ENCODE results near the gene ZNF836.

ZNF836 gene

DNA sequence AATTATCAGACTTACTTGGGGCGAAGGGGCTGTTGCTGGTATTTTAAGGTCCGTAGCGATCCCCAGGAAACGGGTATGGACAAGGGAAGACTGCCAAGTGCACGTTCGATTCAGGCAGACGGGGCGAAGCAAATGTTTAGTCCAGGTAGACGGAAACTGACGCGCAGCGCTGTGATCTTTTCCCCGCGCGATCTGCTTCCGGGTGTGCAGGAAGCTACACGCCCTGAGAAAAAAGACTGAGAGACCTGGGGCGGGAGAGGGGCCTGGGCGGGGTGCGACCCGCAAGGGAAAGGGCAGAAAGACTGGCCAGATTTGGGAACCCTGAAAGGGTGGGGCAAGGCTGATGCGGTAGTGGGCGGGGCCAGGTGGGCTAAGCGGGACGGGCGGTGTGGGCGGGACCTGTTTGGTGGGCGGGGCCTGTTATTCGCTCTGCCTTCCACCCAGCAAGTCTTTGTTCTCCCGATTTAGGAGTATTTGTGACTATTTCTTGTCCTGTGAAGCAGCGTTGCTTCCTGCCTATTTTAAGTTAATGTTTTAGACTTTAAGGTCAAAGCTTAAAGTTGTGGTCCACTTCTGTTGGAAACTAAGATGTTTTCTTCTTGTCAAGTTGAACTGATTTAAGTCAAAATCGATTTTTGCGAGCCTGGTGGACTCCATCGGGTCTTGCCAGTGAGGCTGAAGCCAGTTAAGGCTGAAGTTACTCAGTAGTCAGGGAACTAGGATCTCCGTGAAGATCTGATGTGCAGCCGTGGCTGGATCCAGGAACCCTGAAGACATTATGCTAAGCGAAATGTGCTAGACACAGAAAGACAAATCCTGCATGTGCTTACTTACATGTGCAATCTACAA, at the start of gene ZNF836:
ZNF836 (minus strand) TSS at position 301 of the 849 bp plus-strand sequence. CDS start 3,549 bp downstream, outside the sequence.
- H3K4me3 ChIP-seq (ENCODE audit: low read depth, low read length) = peak within 1 kb of the TSS; percentile 97
- TF ChIP-seq, protein P1, sequence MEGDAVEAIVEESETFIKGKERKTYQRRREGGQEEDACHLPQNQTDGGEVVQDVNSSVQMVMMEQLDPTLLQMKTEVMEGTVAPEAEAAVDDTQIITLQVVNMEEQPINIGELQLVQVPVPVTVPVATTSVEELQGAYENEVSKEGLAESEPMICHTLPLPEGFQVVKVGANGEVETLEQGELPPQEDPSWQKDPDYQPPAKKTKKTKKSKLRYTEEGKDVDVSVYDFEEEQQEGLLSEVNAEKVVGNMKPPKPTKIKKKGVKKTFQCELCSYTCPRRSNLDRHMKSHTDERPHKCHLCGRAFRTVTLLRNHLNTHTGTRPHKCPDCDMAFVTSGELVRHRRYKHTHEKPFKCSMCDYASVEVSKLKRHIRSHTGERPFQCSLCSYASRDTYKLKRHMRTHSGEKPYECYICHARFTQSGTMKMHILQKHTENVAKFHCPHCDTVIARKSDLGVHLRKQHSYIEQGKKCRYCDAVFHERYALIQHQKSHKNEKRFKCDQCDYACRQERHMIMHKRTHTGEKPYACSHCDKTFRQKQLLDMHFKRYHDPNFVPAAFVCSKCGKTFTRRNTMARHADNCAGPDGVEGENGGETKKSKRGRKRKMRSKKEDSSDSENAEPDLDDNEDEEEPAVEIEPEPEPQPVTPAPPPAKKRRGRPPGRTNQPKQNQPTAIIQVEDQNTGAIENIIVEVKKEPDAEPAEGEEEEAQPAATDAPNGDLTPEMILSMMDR (IDR thresholded peaks at IDR 0.05; ENCODE audit: low read depth, low read length) = no peak

DNA sequence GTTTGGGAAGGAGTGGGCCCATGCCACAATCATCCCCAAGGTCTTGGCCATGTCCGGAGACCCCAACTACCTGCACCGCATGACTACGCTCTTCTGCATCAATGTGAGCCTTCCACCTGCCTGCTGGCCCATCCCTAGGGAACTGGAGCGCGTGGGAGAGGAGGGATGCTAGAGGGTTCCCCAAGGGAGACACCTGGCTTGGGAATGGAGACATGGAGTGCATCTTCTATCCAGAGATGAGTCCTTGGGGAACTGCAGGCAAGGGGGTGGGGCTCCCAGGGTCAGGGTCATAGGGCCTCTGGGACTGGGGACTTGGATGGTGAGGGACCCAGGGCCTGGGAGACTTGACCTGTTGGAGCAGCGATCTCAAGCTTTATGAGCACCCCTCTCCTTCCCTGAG, 49.6 kb upstream of the ZNF836 start:
- TF ChIP-seq, protein P1 (IDR thresholded peaks at IDR 0.05; ENCODE audit: low read depth, low read length) = no peak
- no peak overlapping the region for H3K4me3 ChIP-seq (ENCODE audit: low read depth, low read length)

DNA sequence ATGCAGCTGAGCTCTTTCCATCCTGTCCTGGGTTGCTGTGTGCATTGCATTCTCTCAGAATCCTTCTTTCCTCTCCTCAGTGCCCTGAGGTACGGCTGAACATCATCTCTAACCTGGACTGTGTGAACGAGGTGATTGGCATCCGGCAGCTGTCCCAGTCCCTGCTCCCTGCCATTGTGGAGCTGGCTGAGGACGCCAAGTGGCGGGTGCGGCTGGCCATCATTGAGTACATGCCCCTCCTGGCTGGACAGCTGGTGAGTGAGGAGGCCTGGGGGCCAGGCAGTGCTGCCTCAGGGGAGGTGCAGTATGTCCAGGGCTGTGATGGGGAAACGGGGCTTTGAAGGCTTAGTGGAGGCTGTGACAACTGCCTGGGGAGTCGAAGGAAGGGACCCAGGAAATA, 48.2 kb upstream of the ZNF836 start:
- TF ChIP-seq, protein P1 (IDR thresholded peaks at IDR 0.05; ENCODE audit: low read depth, low read length) = no peak

DNA sequence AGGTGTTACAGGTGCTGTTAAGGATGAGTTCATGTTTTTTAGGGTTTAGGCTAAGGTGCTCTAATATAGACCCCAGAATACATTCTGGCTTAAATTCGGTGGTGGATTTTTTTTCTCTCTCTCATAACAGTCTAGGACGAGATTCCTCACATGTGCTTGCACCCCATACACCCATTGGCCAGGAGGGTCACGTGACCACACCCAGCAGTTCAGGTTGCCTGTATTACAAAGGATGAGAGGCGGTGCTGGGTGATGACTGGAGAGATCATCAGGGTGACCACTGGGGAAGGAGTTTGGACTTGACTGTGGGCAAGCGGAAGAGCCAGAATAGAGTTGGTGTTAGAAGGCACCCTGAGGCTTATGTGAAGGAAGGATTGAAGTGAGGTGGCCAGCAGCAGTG, 46.2 kb upstream of the ZNF836 start:
- TF ChIP-seq, protein P1 (IDR thresholded peaks at IDR 0.05; ENCODE audit: low read depth, low read length) = no peak
- no peak overlapping the region for H3K4me3 ChIP-seq (ENCODE audit: low read depth, low read length)

More for the DNA sequence above, 48.2 kb upstream of the ZNF836 start:
- H3K4me3 ChIP-seq (ENCODE audit: low read depth, low read length) = no peak overlapping the region

DNA sequence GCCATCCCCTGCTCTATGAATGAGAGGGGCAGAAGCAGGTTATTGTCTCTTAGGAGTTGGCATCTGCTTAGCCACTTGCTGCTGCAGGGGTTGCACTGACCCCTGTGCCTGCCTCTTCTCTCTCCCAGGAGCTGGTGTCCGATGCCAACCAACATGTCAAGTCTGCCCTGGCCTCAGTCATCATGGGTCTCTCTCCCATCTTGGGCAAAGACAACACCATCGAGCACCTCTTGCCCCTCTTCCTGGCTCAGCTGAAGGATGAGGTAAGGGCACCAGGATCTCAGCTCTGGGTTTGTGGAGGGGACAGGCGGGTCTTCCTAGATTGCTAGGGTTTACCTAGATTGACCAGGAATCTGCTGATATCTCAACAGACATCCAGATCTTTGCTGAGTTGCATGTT, 45.0 kb upstream of the ZNF836 start:
- TF ChIP-seq, protein P1 (IDR thresholded peaks at IDR 0.05; ENCODE audit: low read depth, low read length) = no peak

DNA sequence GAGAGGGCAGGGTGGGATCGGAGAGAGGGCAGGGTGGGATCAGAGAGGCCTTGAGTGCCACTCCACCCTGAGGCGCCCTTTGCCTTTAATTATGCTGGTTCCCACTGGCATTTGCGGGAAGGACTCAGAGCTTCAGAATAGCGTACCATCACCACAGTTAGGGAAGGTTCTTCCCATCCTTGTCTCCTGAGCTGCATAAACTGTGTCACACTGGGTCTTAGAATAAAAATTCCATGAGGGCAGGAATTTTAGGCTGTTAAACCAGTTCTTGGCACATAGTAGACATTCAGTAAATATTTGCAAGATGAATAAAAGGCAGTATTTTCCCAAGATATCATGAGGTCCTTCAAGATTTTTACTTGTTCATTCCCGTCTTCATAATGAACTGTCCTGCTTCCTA, 42.8 kb upstream of the ZNF836 start:
- no peak overlapping the region for H3K4me3 ChIP-seq (ENCODE audit: low read depth, low read length)
- TF ChIP-seq, protein P1 (IDR thresholded peaks at IDR 0.05; ENCODE audit: low read depth, low read length) = no peak

More for the DNA sequence above, 45.0 kb upstream of the ZNF836 start:
- H3K4me3 ChIP-seq (ENCODE audit: low read depth, low read length) = no peak overlapping the region

DNA sequence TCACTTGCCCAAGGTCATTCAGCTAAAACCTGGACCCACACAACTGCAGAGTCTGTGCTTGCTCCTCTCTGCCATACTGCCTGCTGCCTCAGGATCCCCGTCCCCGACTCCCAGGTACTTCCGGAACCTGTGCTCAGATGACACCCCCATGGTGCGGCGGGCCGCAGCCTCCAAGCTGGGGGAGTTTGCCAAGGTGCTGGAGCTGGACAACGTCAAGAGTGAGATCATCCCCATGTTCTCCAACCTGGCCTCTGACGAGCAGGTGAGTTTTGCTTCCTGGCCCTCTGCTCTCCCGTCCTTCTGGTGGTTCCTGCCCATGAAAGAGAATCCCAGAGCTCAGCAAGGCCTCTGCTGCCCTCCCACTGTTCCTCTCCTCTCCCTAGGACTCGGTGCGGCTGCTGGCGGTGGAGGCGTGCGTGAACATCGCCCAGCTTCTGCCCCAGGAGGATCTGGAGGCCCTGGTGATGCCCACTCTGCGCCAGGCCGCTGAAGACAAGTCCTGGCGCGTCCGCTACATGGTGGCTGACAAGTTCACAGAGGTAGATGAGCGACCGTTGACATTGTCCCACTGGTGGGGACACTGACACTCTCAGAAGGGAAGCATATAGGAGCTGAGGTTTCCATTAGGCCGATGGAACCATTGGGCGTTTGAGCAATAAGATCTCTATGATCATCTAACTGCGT, 41.3 kb upstream of the ZNF836 start:
- TF ChIP-seq, protein P1 (IDR thresholded peaks at IDR 0.05; ENCODE audit: low read depth, low read length) = no peak
- H3K4me3 ChIP-seq (ENCODE audit: low read depth, low read length) = no peak overlapping the region
